ENCODE results near the gene FOLR1. TPM values are rescaled to one million over a fixed set of nuclear protein-coding genes. Genes with fewer than 3 reads are reported as not detected.

The FOLR1 gene
- total RNA-seq, 1 experiment from 2014 or later = 93.4 TPM

DNA sequence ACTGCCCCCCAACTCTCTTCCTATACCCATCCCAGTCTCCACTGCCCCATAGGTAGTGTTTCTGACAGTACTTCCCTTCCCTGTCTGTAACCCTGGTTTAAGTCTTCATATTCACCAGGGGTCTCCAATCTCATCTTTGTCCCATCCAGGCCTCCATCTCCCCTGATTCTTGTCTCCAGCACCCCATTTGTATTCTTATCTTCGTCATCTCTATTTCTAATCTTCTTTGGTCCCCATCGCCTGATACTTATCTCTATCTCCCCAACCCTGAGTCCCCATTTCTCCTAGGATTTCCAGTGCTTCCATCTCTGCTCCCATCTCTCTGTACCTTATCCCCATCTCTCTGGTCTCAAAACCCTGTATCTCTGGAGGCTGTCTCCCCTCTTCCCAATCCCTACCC, 50.2 kb downstream of the FOLR1 start:
- intact Hi-C loops (cut with micrococcal nuclease; ENCODE audit: unreplicated experiment) = no loop called here
- peaks cover 7% of the 10 kb centered on the region; the same call in 1 of the 2 replicates for H3K9me3 ChIP-seq
- BruUV-seq (replicated peaks) = no TSS peak
- no peak for DNase-seq
- TF ChIP-seq, protein P1, sequence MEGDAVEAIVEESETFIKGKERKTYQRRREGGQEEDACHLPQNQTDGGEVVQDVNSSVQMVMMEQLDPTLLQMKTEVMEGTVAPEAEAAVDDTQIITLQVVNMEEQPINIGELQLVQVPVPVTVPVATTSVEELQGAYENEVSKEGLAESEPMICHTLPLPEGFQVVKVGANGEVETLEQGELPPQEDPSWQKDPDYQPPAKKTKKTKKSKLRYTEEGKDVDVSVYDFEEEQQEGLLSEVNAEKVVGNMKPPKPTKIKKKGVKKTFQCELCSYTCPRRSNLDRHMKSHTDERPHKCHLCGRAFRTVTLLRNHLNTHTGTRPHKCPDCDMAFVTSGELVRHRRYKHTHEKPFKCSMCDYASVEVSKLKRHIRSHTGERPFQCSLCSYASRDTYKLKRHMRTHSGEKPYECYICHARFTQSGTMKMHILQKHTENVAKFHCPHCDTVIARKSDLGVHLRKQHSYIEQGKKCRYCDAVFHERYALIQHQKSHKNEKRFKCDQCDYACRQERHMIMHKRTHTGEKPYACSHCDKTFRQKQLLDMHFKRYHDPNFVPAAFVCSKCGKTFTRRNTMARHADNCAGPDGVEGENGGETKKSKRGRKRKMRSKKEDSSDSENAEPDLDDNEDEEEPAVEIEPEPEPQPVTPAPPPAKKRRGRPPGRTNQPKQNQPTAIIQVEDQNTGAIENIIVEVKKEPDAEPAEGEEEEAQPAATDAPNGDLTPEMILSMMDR (IDR thresholded peaks at IDR 0.05; ENCODE audit: insufficient read depth in 1 of 2, low read depth in 1 of 2, low read length in 1 of 2, severe bottlenecking in 1 of 2, unreplicated experiment in 1 of 2) = no peak
- CTCF ChIA-PET = no interaction called here
- H3K4me1 ChIP-seq = peaks cover 24% of the 10 kb centered on the region
- no peak overlapping the region for H3K4me3 Mint-ChIP-seq (ENCODE audit: unreplicated experiment)
- POLR2A ChIA-PET = interaction anchor here (0.7 kb wide), 1 partner anchor 53 kb away, joined by 4 read pairs; no protein-coding TSS in a partner anchor
- peaks cover 35% of the 10 kb centered on the region for H3K36me3 Mint-ChIP-seq (ENCODE audit: insufficient read depth, unreplicated experiment)
- peaks cover 8% of the 10 kb centered on the region for H3K9me3 Mint-ChIP-seq (ENCODE audit: unreplicated experiment)
- H3K4me3 ChIP-seq (ENCODE audit: low read depth, low read length) = no peak overlapping the region
- peaks cover 9% of the 10 kb centered on the region for H3K36me3 ChIP-seq (ENCODE audit: control insufficient read depth, insufficient read depth, low read length)
- H3K27me3 ChIP-seq (replicated peaks; ENCODE audit: control insufficient read depth, insufficient read depth, low read length) = no peaks in the 10 kb centered on the region
- peaks cover 4% of the 10 kb centered on the region for H3K27me3 Mint-ChIP-seq (ENCODE audit: insufficient read depth, unreplicated experiment)
- peaks cover 14% of the 10 kb centered on the region for H3K4me1 Mint-ChIP-seq (ENCODE audit: low read depth, unreplicated experiment)
- H3K27ac Mint-ChIP-seq (ENCODE audit: unreplicated experiment) = no peak overlapping the region

DNA sequence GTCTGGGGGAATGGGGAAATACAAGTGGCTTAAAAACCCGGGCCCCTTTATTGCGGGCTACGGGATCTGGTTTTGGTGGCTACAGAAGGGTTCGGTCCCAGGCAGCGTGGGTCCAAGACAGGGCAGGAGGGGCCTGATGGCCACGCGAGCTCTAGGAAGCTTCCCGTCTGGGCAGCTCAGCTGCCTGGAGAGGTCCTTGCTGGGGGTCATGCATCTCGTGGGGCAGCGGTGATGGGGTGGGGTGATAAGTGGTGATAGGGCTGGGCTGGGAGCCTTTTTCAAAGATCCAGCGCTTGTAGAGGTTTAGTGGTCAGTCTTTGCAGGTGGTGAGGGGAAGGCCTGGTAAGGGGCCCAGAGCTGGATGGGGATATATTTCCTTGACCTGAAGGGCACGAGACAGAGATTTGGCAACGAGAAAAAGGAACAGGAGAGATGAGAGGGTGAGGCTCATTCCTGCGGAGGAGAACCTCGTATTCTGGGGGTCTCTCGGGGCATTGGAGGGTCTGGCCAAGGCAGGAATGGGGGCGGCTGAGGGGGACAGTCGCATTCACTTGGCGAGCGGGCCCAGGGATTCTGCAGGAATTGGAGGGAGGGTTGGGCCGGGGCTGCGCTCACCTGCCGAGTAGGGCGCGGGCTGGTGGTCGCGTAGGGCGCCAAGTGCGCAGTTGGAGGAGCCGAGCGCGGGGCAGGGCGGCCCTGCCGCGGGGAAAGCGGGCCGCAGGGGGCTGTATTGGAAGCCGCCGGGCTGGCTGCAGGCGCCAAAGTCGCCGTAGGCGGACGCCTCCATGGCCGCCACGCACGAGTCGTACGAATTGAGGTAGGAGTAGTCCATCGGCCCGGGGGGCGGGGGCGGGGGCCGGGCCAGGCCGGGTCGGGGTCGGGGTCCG, 51.5 kb downstream of the FOLR1 start:
- H3K9me3 Mint-ChIP-seq (ENCODE audit: unreplicated experiment) = peaks cover 8% of the 10 kb centered on the region
- no peaks in the 10 kb centered on the region for H3K36me3 ChIP-seq (ENCODE audit: control insufficient read depth, insufficient read depth, low read length)
- H3K36me3 Mint-ChIP-seq (ENCODE audit: insufficient read depth, unreplicated experiment) = peaks cover 23% of the 10 kb centered on the region
- peaks cover 7% of the 10 kb centered on the region; the same call in 1 of the 2 replicates for H3K9me3 ChIP-seq
- ChIA-PET CTCF (interaction anchor here (1.0 kb wide), 1 partner anchor 188 kb away, joined by 4 read pairs; no protein-coding TSS in a partner anchor), POLR2A (no interaction called here)
- intact Hi-C loops (cut with micrococcal nuclease; ENCODE audit: unreplicated experiment) = no loop called here
- TF ChIP-seq, protein P1 (IDR thresholded peaks at IDR 0.05; ENCODE audit: insufficient read depth in 1 of 2, low read depth in 1 of 2, low read length in 1 of 2, severe bottlenecking in 1 of 2, unreplicated experiment in 1 of 2) = no peak
- no TSS peak for BruUV-seq (replicated peaks)
- DNase-seq = peak in 1 of 2 experiments; percentile 35
- H3K4me3 Mint-ChIP-seq (ENCODE audit: unreplicated experiment) = no peak overlapping the region
- peaks cover 19% of the 10 kb centered on the region for H3K4me1 ChIP-seq
- peaks cover 14% of the 10 kb centered on the region for H3K4me1 Mint-ChIP-seq (ENCODE audit: low read depth, unreplicated experiment)
- H3K27me3 ChIP-seq (replicated peaks; ENCODE audit: control insufficient read depth, insufficient read depth, low read length) = no peaks in the 10 kb centered on the region
- H3K4me3 ChIP-seq (ENCODE audit: low read depth, low read length) = no peak overlapping the region
- H3K27ac Mint-ChIP-seq (ENCODE audit: unreplicated experiment) = no peak overlapping the region
- peaks cover 4% of the 10 kb centered on the region for H3K27me3 Mint-ChIP-seq (ENCODE audit: insufficient read depth, unreplicated experiment)

DNA sequence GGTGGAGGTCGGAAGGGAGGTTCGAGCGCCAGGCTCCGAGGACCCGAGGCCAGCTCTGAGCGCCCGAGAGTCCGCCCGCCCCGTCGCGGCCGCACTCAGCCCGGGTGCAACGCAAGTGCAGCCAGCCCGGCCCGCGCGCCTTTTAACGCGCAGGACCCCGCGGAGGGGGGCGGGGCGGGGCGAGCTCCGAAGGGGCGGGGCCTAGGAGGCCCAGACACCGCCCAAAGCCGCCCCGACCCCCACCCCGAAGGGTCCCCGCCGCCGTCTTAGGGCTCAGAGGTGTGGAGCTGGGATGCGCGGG, 52.1 kb downstream of the FOLR1 start, which contains the start of gene PHOX2A:
TSS of gene PHOX2A (minus strand) at position 117 of the 301 bp plus-strand sequence. CDS start 172 bp downstream, outside the sequence.
- BruUV-seq (replicated peaks) = no TSS peak
- intact Hi-C loops (cut with micrococcal nuclease; ENCODE audit: unreplicated experiment) = no loop called here

More for the DNA sequence above, 52.1 kb downstream of the FOLR1 start, which contains the start of gene PHOX2A:
- H3K9me3 Mint-ChIP-seq (ENCODE audit: unreplicated experiment) = peaks cover 8% of the 10 kb centered on the region
- peak in 1 of 2 experiments; percentile 30 for DNase-seq
- ChIA-PET CTCF (no interaction called here), POLR2A (no interaction called here)
- no peaks in the 10 kb centered on the region for H3K36me3 ChIP-seq (ENCODE audit: control insufficient read depth, insufficient read depth, low read length)
- H3K9me3 ChIP-seq = peaks cover 7% of the 10 kb centered on the region; the same call in 1 of the 2 replicates
- no peak within 1 kb of the TSS for H3K27ac Mint-ChIP-seq (ENCODE audit: unreplicated experiment)
- no peak within 1 kb of the TSS for H3K4me3 Mint-ChIP-seq (ENCODE audit: unreplicated experiment)
- H3K27me3 ChIP-seq (replicated peaks; ENCODE audit: control insufficient read depth, insufficient read depth, low read length) = no peaks in the 10 kb centered on the region
- no peak within 1 kb of the TSS for H3K4me3 ChIP-seq (ENCODE audit: low read depth, low read length)
- peaks cover 11% of the 10 kb centered on the region for H3K4me1 Mint-ChIP-seq (ENCODE audit: low read depth, unreplicated experiment)
- peaks cover 4% of the 10 kb centered on the region for H3K27me3 Mint-ChIP-seq (ENCODE audit: insufficient read depth, unreplicated experiment)
- H3K36me3 Mint-ChIP-seq (ENCODE audit: insufficient read depth, unreplicated experiment) = peaks cover 17% of the 10 kb centered on the region
- TF ChIP-seq, protein P1 (IDR thresholded peaks at IDR 0.05; ENCODE audit: insufficient read depth in 1 of 2, low read depth in 1 of 2, low read length in 1 of 2, severe bottlenecking in 1 of 2, unreplicated experiment in 1 of 2) = no peak
- peaks cover 16% of the 10 kb centered on the region for H3K4me1 ChIP-seq
